Activated naive CD8-positive, alpha-beta T cell treated with anti-CD3 and anti-CD28 coated beads, Interleukin-2, amount 50 U/mL, for 24 hours (primary cell): Measurements from ENCODE around the gene SHROOM2.
"Not testable (repeated sequence)": the region's sequence is repeated elsewhere in the genome, so short reads cannot be mapped to it uniquely, and the experiment has no call there.

ENCODE experiments used
- ATAC-seq: fragments of 150-1000 bp; cut with Tn5 transposase; one replicate; pipeline ENCODE4 v1.10.0; 2021
- DNase-seq: peaks from one replicate; pipeline ENCODE4 v3.0.0; 2021
- H3K27ac Mint-ChIP-seq: one replicate; pipeline ENCODE4 v1.8.0; 2021; ENCODE audit warnings: mild to moderate bottlenecking, mixed read lengths
- H3K27me3 Mint-ChIP-seq: one replicate; pipeline ENCODE4 v1.8.0; 2021; ENCODE audit warnings: mixed read lengths
- H3K36me3 Mint-ChIP-seq: one replicate; pipeline ENCODE4 v1.8.0; 2021; ENCODE audit warnings: low read depth, mixed read lengths
- H3K4me1 Mint-ChIP-seq: one replicate; pipeline ENCODE4 v1.8.0; 2021; ENCODE audit warnings: mixed read lengths
- H3K4me3 Mint-ChIP-seq: one replicate; pipeline ENCODE4 v1.8.0; 2021; ENCODE audit warnings: mild to moderate bottlenecking, moderate library complexity, mixed read lengths
- H3K9me3 Mint-ChIP-seq: one replicate; pipeline ENCODE4 v1.8.0; 2021; ENCODE audit warnings: mixed read lengths

The SHROOM2 gene

DNA sequence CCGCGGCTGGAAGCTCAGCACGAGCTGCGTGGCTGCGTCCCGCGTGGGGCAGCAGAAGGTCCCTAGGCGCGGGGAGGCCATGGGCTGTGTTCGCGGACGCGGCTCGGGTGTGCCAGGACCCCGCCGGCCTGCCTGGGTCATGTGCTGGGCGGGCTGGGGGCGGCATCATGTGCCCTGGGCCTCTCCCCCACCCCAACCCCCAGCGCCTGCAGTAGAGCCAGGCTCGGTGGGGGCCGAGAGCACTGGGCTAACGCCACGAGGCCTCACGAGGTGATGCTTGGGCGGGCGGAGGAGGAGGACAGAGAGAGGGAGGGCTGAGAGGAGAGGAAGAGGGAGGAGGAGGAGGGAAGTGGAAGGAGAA, 20.5 kb upstream of the SHROOM2 start, which contains the start of gene GPR143:
GPR143 (minus strand) TSS at position 111 of the 361 bp plus-strand sequence; CDS start at position 81, 30 bp downstream.
- H3K4me3 Mint-ChIP-seq = no peak within 1 kb of the TSS

DNA sequence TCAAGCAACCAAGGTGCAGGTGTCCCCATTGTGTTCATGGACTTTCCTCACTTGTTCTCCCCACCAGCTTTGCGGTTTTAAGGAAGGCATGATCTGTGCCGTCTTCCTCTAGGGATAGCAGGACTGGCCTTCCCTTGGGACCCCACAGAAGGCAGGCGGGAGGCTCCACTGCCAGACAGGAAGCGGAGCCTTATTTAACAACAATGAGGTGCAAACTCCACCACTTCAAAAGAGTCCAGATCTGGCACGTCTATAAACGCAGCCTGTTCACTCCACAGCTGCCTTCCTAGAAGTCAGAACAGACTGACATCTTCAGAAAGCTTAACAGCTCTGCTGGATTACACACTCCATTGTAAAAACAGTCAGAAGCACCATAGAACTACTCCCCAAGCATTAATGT, 18.9 kb upstream of the SHROOM2 start:
- no peak overlapping the region for H3K4me3 Mint-ChIP-seq
- no peaks in the 10 kb centered on the region for H3K36me3 Mint-ChIP-seq
- H3K9me3 Mint-ChIP-seq = no peaks in the 10 kb centered on the region
- no peak overlapping the region for H3K27ac Mint-ChIP-seq
- no peaks in the 10 kb centered on the region for H3K4me1 Mint-ChIP-seq
- peaks cover 19% of the 10 kb centered on the region for H3K27me3 Mint-ChIP-seq
- ATAC-seq (no peak), DNase-seq (no peak)

More for the DNA sequence above, 20.5 kb upstream of the SHROOM2 start, which contains the start of gene GPR143:
- ATAC-seq (no peak), DNase-seq (no peak)
- Mint-ChIP-seq H3K36me3 (no peaks in the 10 kb centered on the region), H3K4me1 (no peaks in the 10 kb centered on the region), H3K27ac (no peak within 1 kb of the TSS), H3K27me3 (peaks cover 18% of the 10 kb centered on the region), H3K9me3 (no peaks in the 10 kb centered on the region)

DNA sequence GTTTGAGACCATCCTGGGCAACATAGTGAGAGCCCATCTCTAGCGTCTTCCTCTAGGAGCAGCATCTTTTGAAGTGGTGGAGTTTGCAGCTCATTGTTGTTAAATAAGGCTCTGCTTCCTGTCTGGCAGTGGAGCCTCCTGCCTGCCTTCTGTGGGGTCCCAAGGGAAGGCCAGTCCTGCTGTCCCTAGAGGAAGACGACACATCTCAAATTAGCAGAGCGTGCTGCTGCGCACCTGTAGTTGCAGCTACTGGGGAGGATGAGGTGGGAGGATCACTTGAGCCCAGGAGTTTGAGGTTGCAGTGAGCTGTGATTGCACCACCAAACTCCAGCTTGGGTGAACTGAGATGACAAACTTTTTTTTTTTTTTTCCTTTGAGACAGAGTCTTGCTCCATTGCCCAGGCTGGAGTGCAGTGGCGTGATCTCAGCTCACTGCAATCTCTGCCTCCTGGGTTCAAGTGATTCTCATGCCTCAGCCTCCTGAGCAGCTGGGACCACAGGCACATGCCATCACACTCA, 17.8 kb upstream of the SHROOM2 start:
- H3K27me3 Mint-ChIP-seq = peaks cover 18% of the 10 kb centered on the region
- not testable (repeated sequence) for H3K4me1 Mint-ChIP-seq, H3K4me3 Mint-ChIP-seq, ATAC-seq, DNase-seq, H3K9me3 Mint-ChIP-seq, H3K36me3 Mint-ChIP-seq, H3K27ac Mint-ChIP-seq

DNA sequence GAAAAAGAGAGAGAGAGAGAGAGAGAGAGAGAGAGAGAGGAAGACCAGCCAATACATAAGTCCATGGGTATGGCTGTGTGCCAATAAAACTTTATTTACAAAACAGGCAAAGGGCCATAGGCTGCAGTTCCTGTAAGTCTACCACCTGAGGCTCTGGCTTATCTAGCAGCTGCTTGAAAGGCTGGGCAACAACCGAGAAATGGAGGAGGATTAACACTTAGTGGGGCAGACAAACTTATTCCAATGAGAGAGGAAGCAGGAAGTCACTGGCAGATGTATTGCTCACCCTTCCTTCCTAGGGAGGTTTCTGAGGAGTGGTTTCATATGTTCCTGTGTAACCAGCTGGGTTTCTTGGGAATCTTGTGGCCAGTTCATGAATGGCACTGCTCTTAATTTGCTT, 15.9 kb upstream of the SHROOM2 start:
- Mint-ChIP-seq H3K9me3 (no peaks in the 10 kb centered on the region), H3K27me3 (peaks cover 21% of the 10 kb centered on the region), H3K4me1 (no peaks in the 10 kb centered on the region), H3K36me3 (no peaks in the 10 kb centered on the region), H3K27ac (no peak overlapping the region), H3K4me3 (no peak overlapping the region)
- DNase-seq (no peak), ATAC-seq (no peak)

- Mint-ChIP-seq H3K27me3 (peaks cover 20% of the 10 kb centered on the region), H3K4me1 (no peaks in the 10 kb centered on the region), H3K27ac (no peak overlapping the region), H3K36me3 (no peaks in the 10 kb centered on the region), H3K4me3 (no peak overlapping the region), H3K9me3 (no peaks in the 10 kb centered on the region)
- DNase-seq (no peak), ATAC-seq (no peak)
Measured at GRCh38 chrX:9772943-9773342, 13.3 kb upstream of the SHROOM2 start.

DNA sequence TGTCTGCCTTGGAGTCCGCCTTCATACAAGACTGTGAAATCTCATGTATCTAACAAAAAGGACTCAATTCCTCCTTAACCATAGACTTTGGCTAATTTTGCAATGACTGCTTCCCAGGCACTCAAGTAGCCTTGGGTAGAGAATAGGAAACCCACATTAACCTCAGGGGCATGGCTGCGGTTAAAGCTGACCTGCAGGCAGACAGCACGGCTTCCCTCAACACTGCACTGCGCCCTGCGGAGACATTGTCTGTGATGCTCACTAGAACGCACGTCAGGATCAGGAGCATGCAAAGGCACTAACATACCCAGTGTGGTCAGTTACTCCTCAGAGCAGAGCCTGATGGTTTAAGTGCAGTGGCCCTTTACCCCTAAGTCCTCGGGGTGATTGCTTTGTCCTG, 10.3 kb upstream of the SHROOM2 start:
- DNase-seq = no peak
- no peaks in the 10 kb centered on the region for H3K9me3 Mint-ChIP-seq
- no peak overlapping the region for H3K27ac Mint-ChIP-seq
- no peak overlapping the region for H3K4me3 Mint-ChIP-seq
- H3K27me3 Mint-ChIP-seq = peaks cover 16% of the 10 kb centered on the region
- no peak for ATAC-seq
- no peaks in the 10 kb centered on the region for H3K36me3 Mint-ChIP-seq
- H3K4me1 Mint-ChIP-seq = no peaks in the 10 kb centered on the region

DNA sequence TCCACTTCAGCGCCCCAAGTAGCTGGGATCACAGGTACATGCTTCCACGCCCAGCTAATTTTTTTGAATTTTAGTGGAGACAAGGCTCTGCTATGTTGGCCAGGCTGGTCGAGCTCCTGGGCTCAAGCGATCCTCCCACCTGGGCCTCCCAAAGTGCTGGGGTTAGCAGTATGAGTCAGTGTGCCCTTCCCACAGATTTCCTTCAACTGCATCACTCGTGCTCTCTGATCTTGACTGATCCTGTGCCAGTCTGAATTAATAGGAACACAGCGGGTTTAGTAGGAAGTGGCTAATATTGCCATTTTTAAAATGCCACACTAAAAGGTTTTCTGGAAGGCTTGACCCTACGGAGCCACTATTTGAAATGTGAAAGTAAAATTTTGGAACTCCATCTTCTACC, 4.3 kb upstream of the SHROOM2 start:
- Mint-ChIP-seq H3K27ac (no peak overlapping the region), H3K36me3 (no peaks in the 10 kb centered on the region), H3K9me3 (no peaks in the 10 kb centered on the region), H3K27me3 (peaks cover 16% of the 10 kb centered on the region), H3K4me3 (no peak overlapping the region), H3K4me1 (peaks cover under 1% of the 10 kb centered on the region)
- DNase-seq = no peak
- ATAC-seq = no peak

- Mint-ChIP-seq H3K4me3 (no peak overlapping the region), H3K27me3 (peaks cover 31% of the 10 kb centered on the region), H3K36me3 (no peaks in the 10 kb centered on the region), H3K4me1 (peaks cover 2% of the 10 kb centered on the region), H3K9me3 (no peaks in the 10 kb centered on the region), H3K27ac (no peak overlapping the region)
- DNase-seq (no peak), ATAC-seq (no peak)
Measured at GRCh38 chrX:9784332-9784731, 1.9 kb upstream of the SHROOM2 start.

GRCh38 chrX:9785254-9785943, 830 bp upstream of the SHROOM2 start:
- DNase-seq = no peak
- H3K27me3 Mint-ChIP-seq = peaks cover 35% of the 10 kb centered on the region
- H3K27ac Mint-ChIP-seq = no peak overlapping the region
- H3K9me3 Mint-ChIP-seq = no peaks in the 10 kb centered on the region
- no peaks in the 10 kb centered on the region for H3K36me3 Mint-ChIP-seq
- peaks cover 2% of the 10 kb centered on the region for H3K4me1 Mint-ChIP-seq
- no peak overlapping the region for H3K4me3 Mint-ChIP-seq
- no peak for ATAC-seq

DNA sequence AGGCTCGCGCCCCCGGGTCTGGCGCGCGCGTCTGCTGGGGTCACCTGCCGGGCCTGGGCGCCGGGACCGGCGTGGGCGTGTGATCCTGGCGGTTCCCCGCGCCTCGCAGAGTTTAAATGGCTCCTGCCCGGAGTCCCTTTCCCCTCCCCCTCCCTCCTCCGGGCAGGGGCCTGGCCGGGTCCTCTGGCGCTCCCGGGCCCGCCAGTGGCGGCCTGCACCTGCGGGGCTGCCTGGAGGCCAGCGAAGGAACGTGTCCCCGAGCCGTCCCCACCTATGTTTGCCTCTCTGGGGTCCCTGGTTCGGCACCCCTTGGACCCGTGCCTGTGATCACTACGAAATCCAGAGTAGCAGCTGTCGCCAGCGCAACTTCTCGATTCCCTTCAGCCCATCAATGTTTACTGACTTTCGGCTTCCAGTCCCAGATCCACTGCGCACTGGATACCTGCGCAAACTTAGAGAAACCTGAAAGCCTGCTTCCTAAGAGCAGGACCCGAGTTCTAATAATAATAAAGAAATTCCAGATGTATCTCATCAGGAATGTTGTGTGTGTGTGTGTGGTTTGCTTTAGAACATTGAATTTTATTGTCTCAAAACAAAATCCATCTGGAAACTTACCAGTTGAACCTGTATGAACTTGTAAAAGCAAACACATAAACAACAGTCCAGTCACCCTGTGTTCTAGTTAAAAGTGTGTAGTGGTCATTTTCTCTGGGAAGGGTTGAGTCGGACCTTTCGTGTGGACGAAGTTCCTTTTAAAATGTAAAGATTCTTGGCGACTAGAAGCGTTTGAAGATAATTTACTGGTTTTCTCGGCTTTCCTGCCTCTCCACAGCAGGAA, 788 bp downstream of the SHROOM2 start:
- no peak for ATAC-seq

GRCh38 chrX:9788911-9789310, 2.7 kb downstream of the SHROOM2 start:
- DNase-seq (no peak), ATAC-seq (no peak)
- Mint-ChIP-seq H3K9me3 (no peaks in the 10 kb centered on the region), H3K27ac (no peak overlapping the region), H3K27me3 (peaks cover 37% of the 10 kb centered on the region), H3K36me3 (no peaks in the 10 kb centered on the region), H3K4me1 (peaks cover 2% of the 10 kb centered on the region), H3K4me3 (no peak overlapping the region)

More for the DNA sequence above, 788 bp downstream of the SHROOM2 start:
- H3K27ac Mint-ChIP-seq = no peak overlapping the region
- no peaks in the 10 kb centered on the region for H3K36me3 Mint-ChIP-seq
- H3K9me3 Mint-ChIP-seq = no peaks in the 10 kb centered on the region
- peak overlapping the region; percentile 58 for H3K4me3 Mint-ChIP-seq
- DNase-seq = no peak
- H3K27me3 Mint-ChIP-seq = peaks cover 35% of the 10 kb centered on the region
- H3K4me1 Mint-ChIP-seq = peaks cover 2% of the 10 kb centered on the region

- ATAC-seq (no peak), DNase-seq (no peak)
- Mint-ChIP-seq H3K4me3 (no peak overlapping the region), H3K36me3 (no peaks in the 10 kb centered on the region), H3K9me3 (no peaks in the 10 kb centered on the region), H3K4me1 (peaks cover 2% of the 10 kb centered on the region), H3K27ac (no peak overlapping the region), H3K27me3 (peaks cover 36% of the 10 kb centered on the region)
Measured at GRCh38 chrX:9789555-9789954, 3.3 kb downstream of the SHROOM2 start.

GRCh38 chrX:9790866-9791265, 4.6 kb downstream of the SHROOM2 start:
- ATAC-seq = no peak
- Mint-ChIP-seq H3K9me3 (peaks cover 6% of the 10 kb centered on the region), H3K36me3 (no peaks in the 10 kb centered on the region), H3K4me3 (no peak overlapping the region), H3K4me1 (peaks cover 2% of the 10 kb centered on the region), H3K27me3 (peaks cover 28% of the 10 kb centered on the region), H3K27ac (no peak overlapping the region)
- no peak for DNase-seq

DNA sequence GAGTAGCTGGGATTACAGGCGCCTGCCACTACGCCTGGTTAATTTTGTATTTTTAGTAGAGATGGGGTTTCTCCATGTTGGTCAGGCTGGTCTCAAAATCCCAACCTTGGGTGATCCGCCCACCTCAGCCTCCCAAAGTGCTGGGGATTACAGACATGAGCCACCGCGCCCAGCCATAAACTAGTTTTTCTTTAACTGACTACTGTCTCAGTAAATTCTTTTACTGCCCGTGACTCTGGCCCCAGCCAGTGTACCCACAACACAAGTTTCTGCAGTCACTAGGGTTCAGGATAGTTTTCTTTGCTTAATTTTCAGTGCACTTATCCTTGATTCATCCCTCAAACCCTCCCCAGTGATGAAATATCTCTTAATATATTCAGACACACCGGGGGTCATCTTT, 8.3 kb downstream of the SHROOM2 start:
- Mint-ChIP-seq H3K4me3 (no peak overlapping the region), H3K27ac (no peak overlapping the region), H3K4me1 (no peaks in the 10 kb centered on the region), H3K27me3 (peaks cover 5% of the 10 kb centered on the region), H3K36me3 (no peaks in the 10 kb centered on the region), H3K9me3 (peaks cover 7% of the 10 kb centered on the region)
- DNase-seq (no peak), ATAC-seq (no peak)
